HCT116 (cell line): Measurements from ENCODE around the gene DDX56. TPM values are rescaled to one million over a fixed set of nuclear protein-coding genes. Genes with fewer than 3 reads are reported as not detected.

Experiments
- ATAC-seq: fragments of 200-7000 bp; cut with Tn5 transposase; 2 replicates; pipeline ENCODE4 v1.9.1; 2020; ENCODE audit warnings: mild to moderate bottlenecking, moderate library complexity
- BruUV-seq: library from RNA; stranded (reverse); fragments of 400-500 nt; replicated peaks from 2 replicates; lab custom pipeline; 2021; lab: Mats Ljungman, UMichigan
- CTCF ChIA-PET: fragments of 300-600 bp; sonication (Branson Sonifier 250); formaldehyde crosslinking; loops from one replicate; lab custom pipeline; 2021; ENCODE audit warnings: antibody characterized with exemption; lab: Charles Lee
- POLR2A ChIA-PET: fragments of 300-600, 350-600 bp; sonication (Branson Sonifier 250); formaldehyde crosslinking; loops from one replicate; lab custom pipeline; 2021; ENCODE audit warnings: antibody characterized with exemption; lab: Charles Lee
- RAD21 ChIA-PET, 2 experiments: fragments of 300-600 bp; sonication (Branson Sonifier 250); formaldehyde crosslinking; loops; one replicate each; lab custom pipeline; 2023; ENCODE audit warnings: low total read pairs in 2 of 2; ENCODE audit not compliant: uncharacterized antibody in 2 of 2, unreplicated experiment in 2 of 2, low non-redundant PET in 1 of 2; lab: Charles Lee
- DNase-seq: peaks from one replicate; pipeline ENCODE4 v3.0.0-alpha.2; 2010; ENCODE audit warnings: low read depth, low spot score
- H2AFZ ChIP-seq: fragments of 200-600 bp; shearing (Covaris generic), sonication (generic); 2 replicates; pipeline ENCODE4 v1.6.1; 2017; ENCODE audit warnings: low read depth, mixed run types, mixed read lengths, antibody characterized with exemption, low read length; ENCODE audit not compliant: poor library complexity, severe bottlenecking
- H3K27ac ChIP-seq: 2 replicates; pipeline ENCODE4 v1.5.1; 2012; ENCODE audit warnings: low read depth, low read length
- H3K27me3 ChIP-seq: fragments of 200-600 bp; sonication (generic); 2 replicates; pipeline ENCODE4 v1.6.1; 2016; ENCODE audit warnings: mixed run types, low read length, mixed read lengths; ENCODE audit not compliant: insufficient read depth
- H3K36me3 ChIP-seq, 2 experiments: fragments of 200-500 bp in 1 of 2; fragments of 200-600 bp in 1 of 2; sonication (Bioruptor generic) in 1 of 2; sonication (generic) in 1 of 2; 2 replicates each; pipeline versions ENCODE4 v1.5.1 to v1.6.1; 2014 to 2016; ENCODE audit warnings: low read length in 2 of 2, inconsistent platforms in 1 of 2, mixed read lengths in 1 of 2, mixed run types in 1 of 2; ENCODE audit not compliant: insufficient read depth in 2 of 2, control insufficient read depth in 1 of 2
- H3K4me1 ChIP-seq, 2 experiments: fragments of 200-600 bp in 1 of 2; sonication (generic) in 1 of 2; 2 replicates each; pipeline versions ENCODE4 v1.5.1 to v1.6.1; 2012 to 2017; ENCODE audit warnings: low read length in 2 of 2, inconsistent platforms in 1 of 2, mild to moderate bottlenecking in 1 of 2, mixed read lengths in 1 of 2, mixed run types in 1 of 2, moderate library complexity in 1 of 2; ENCODE audit not compliant: insufficient read depth in 2 of 2, control insufficient read depth in 1 of 2
- H3K4me2 ChIP-seq: fragments of 200-600 bp; sonication (generic); 2 replicates; pipeline ENCODE4 v1.6.1; 2017; ENCODE audit warnings: mixed run types, low read length, mixed read lengths
- H3K4me3 ChIP-seq, 2 experiments: fragments of 200-600 bp in 1 of 2; sonication (generic) in 1 of 2; replicated peaks in 1 of 2; 2 replicates each; pipeline ENCODE4 v1.5.1; 2011 to 2016; ENCODE audit warnings: low read length in 2 of 2, control low read depth in 1 of 2, low read depth in 1 of 2, mild to moderate bottlenecking in 1 of 2, mixed read lengths in 1 of 2, mixed run types in 1 of 2
- H3K79me2 ChIP-seq: fragments of 200-600 bp; sonication (generic); 2 replicates; pipeline ENCODE4 v1.6.1; 2017; ENCODE audit warnings: mild to moderate bottlenecking, mixed run types, low read length, moderate library complexity, mixed read lengths; ENCODE audit not compliant: insufficient read depth
- H3K9ac ChIP-seq: fragments of 200-600 bp; sonication (generic); 2 replicates; pipeline ENCODE4 v1.6.1; 2016; ENCODE audit warnings: low read length, mixed read lengths
- H3K9me2 ChIP-seq: fragments of 200-600 bp; sonication (generic), shearing (Covaris generic); 2 replicates; pipeline ENCODE4 v1.6.1; 2017; ENCODE audit warnings: mixed run types, mild to moderate bottlenecking, moderate library complexity; ENCODE audit not compliant: insufficient read depth
- H3K9me3 ChIP-seq, 2 experiments: fragments of 200-500 bp in 1 of 2; fragments of 200-600 bp in 1 of 2; sonication (Bioruptor generic) in 1 of 2; sonication (generic) in 1 of 2; 2 replicates each; pipeline ENCODE4 v1.6.1; 2014 to 2017; ENCODE audit warnings: low read length in 2 of 2, mixed read lengths in 2 of 2, inconsistent platforms in 1 of 2, low read depth in 1 of 2, mild to moderate bottlenecking in 1 of 2, mixed run types in 1 of 2, moderate library complexity in 1 of 2; ENCODE audit not compliant: control insufficient read depth in 1 of 2, insufficient read depth in 1 of 2
- H4K20me1 ChIP-seq: fragments of 200-600 bp; sonication (generic), shearing (Covaris generic); 2 replicates; pipeline ENCODE4 v1.6.1; 2017; ENCODE audit warnings: mixed run types, mild to moderate bottlenecking, moderate library complexity; ENCODE audit not compliant: insufficient read depth
- CBX3 ChIP-seq: IDR thresholded peaks from 2 replicates; pipeline ENCODE4 v1.6.1; 2012; ENCODE audit warnings: low read depth
- CEBPB ChIP-seq: IDR thresholded peaks from 2 replicates; pipeline ENCODE4 v1.6.1; 2012; ENCODE audit warnings: low read depth
- EGR1 ChIP-seq: IDR thresholded peaks from 2 replicates; pipeline ENCODE4 v1.6.1; 2012; ENCODE audit warnings: low read depth
- ELF1 ChIP-seq: IDR thresholded peaks from 2 replicates; pipeline ENCODE4 v1.6.1; 2012; ENCODE audit warnings: low read depth, borderline replicate concordance
- FOSL1 ChIP-seq: IDR thresholded peaks from 2 replicates; pipeline ENCODE4 v1.6.1; 2012; ENCODE audit warnings: low read depth
- JUND ChIP-seq: IDR thresholded peaks from 2 replicates; pipeline ENCODE4 v1.6.1; 2012
- POLR2AphosphoS5 ChIP-seq: IDR thresholded peaks from 2 replicates; pipeline ENCODE4 v1.6.1; 2011; ENCODE audit warnings: mild to moderate bottlenecking, low read depth, low read length, moderate library complexity
- RAD21 ChIP-seq: IDR thresholded peaks from 2 replicates; pipeline ENCODE4 v1.6.1; 2012; ENCODE audit warnings: low read depth, mild to moderate bottlenecking
- SIN3A ChIP-seq: IDR thresholded peaks from 2 replicates; pipeline ENCODE4 v1.6.1; 2012; ENCODE audit warnings: low read depth
- SP1 ChIP-seq: IDR thresholded peaks from 2 replicates; pipeline ENCODE4 v1.6.1; 2012; ENCODE audit warnings: low read depth
- SRF ChIP-seq: IDR thresholded peaks from 2 replicates; pipeline ENCODE4 v1.6.1; 2012; ENCODE audit warnings: low read depth
- TCF7L2 ChIP-seq: IDR thresholded peaks from 2 replicates; pipeline ENCODE4 v1.7.0; 2011; ENCODE audit warnings: borderline replicate concordance, inconsistent platforms; ENCODE audit not compliant: insufficient read depth, insufficient read length; ENCODE audit errors: extremely low read depth
- ZFX ChIP-seq: fragments of 450-650 bp; IDR thresholded peaks from 2 replicates; pipeline ENCODE4 v1.6.1; 2017
- ZNF274 ChIP-seq: fragments of 200-500 bp; sonication (Bioruptor generic); IDR thresholded peaks from 2 replicates; pipeline ENCODE4 v1.6.1; 2014; ENCODE audit warnings: mild to moderate bottlenecking, low read depth, low read length, inconsistent platforms
- intact Hi-C: fragments of 100-400 bp; cut with micrococcal nuclease; formaldehyde crosslinking; loops from 2 replicates; pipeline ENCODE4 v1.10.0; 2022
- total RNA-seq: library from RNA; stranded (reverse); gene quantifications from one replicate; pipeline ENCODE4 v1.2.1, GENCODE V29; 2021; ENCODE audit not compliant: unreplicated experiment
- TF ChIP-seq, protein P1 (sequence below), 3 experiments: fragments of 200-600 bp in 1 of 3; sonication (generic) in 1 of 3; IDR thresholded peaks in 2 of 3; conservative IDR thresholded peaks in 1 of 3; 2 replicates each; pipeline ENCODE4 v1.5.1; 2012 to 2017; ENCODE audit warnings: low read depth in 2 of 3, low read length in 2 of 3, antibody characterized with exemption in 1 of 3, borderline replicate concordance in 1 of 3, control low read depth in 1 of 3, mild to moderate bottlenecking in 1 of 3, mixed read lengths in 1 of 3, mixed run types in 1 of 3, moderate library complexity in 1 of 3; ENCODE audit not compliant: insufficient read depth in 1 of 3
- TF ChIP-seq, protein P2 (sequence below): IDR thresholded peaks from 2 replicates; pipeline ENCODE4 v1.6.1; 2011; ENCODE audit warnings: mild to moderate bottlenecking, low read length, moderate library complexity; ENCODE audit not compliant: insufficient replicate concordance; ENCODE audit errors: extremely low read depth
- TF ChIP-seq, protein P3 (sequence below): IDR thresholded peaks from 2 replicates; pipeline ENCODE4 v1.6.1; 2012
- TF ChIP-seq, protein P4 (sequence below): IDR thresholded peaks from 2 replicates; pipeline ENCODE4 v1.6.1; 2012; ENCODE audit warnings: low read depth
- TF ChIP-seq, protein P5 (sequence below): IDR thresholded peaks from 2 replicates; pipeline ENCODE4 v1.6.1; 2012

DDX56 gene
- total RNA-seq, 1 experiment from 2014 or later: 119 TPM

DNA sequence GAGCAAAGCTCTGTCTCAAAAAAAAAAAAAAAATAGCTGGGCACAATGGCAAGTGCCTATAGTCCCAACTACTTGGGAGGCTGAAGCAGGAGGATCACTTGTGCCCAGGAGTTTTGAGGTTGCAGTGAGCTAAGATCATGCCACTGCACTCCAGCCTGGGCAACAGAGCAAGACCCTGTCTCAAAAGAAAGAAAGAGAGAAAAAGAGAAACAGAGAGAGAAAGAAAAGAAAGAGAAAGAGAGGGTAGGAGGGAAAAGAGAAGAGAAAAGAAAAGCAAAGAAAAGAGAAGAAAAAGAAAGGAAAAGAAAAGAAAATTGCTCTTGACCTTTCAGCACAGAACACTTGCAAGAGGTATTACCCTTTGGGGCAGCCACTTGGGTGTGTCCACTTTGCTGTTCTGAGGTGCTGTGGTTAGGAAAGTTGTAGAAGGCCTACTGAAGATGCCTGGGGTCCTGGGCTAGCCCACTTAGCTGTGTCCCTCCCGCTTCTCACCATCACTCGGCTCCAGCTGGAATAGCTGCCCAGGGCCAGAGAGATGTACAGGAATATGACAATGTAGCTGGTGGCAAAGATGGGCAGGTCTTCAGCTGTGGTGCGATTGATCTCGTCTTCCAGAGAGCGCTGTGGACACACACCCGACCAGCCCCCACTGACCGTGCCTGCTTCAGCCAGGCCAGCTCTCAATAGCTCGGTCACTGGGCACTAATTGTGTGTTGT is 38.2 kb downstream of the DDX56 start:
- ChIA-PET CTCF (interaction anchor here (0.7 to 1.6 kb wide), 6 partner anchors 9 to 295 kb away, joined by 3 to 13 read pairs (median 5); partner anchors contain the start of gene DDX56), POLR2A (no interaction called here), RAD21 (no interaction called here)
- Histone ChIP-seq H3K79me2 (no peaks in the 10 kb centered on the region), H3K9ac (no peak overlapping the region), H3K9me3 (no peaks in the 10 kb centered on the region), H3K4me3 (no peak overlapping the region), H3K27ac (no peak overlapping the region), H3K4me1 (peaks cover 0 to 12% of the 10 kb centered on the region in 2 experiments; a peak in 2 of 4 replicates), H2AFZ (no peak overlapping the region), H3K36me3 (no peaks in the 10 kb centered on the region), H3K9me2 (no peaks in the 10 kb centered on the region), H4K20me1 (no peaks in the 10 kb centered on the region), H3K4me2 (no peak overlapping the region), H3K27me3 (no peaks in the 10 kb centered on the region)
- ATAC-seq (no peak), DNase-seq (no peak)
- intact Hi-C loops: no loop called here
- no TSS peak for BruUV-seq
- TF ChIP-seq ELF1 (no peak), JUND (no peak), RAD21 (no peak), ZFX (no peak), POLR2AphosphoS5 (no peak), CBX3 (no peak), FOSL1 (no peak), TCF7L2 (no peak), ZNF274 (no peak), EGR1 (no peak), SP1 (no peak), CEBPB (no peak), SRF (no peak), SIN3A (no peak)
- TF ChIP-seq, protein P1, sequence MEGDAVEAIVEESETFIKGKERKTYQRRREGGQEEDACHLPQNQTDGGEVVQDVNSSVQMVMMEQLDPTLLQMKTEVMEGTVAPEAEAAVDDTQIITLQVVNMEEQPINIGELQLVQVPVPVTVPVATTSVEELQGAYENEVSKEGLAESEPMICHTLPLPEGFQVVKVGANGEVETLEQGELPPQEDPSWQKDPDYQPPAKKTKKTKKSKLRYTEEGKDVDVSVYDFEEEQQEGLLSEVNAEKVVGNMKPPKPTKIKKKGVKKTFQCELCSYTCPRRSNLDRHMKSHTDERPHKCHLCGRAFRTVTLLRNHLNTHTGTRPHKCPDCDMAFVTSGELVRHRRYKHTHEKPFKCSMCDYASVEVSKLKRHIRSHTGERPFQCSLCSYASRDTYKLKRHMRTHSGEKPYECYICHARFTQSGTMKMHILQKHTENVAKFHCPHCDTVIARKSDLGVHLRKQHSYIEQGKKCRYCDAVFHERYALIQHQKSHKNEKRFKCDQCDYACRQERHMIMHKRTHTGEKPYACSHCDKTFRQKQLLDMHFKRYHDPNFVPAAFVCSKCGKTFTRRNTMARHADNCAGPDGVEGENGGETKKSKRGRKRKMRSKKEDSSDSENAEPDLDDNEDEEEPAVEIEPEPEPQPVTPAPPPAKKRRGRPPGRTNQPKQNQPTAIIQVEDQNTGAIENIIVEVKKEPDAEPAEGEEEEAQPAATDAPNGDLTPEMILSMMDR (IDR thresholded peaks at IDR 0.05 in 2 of 3, conservative IDR thresholded peaks at IDR 0.05 in 1 of 3; ENCODE audit: borderline replicate concordance in 1 of 3, insufficient read depth in 1 of 3, low read depth in 2 of 3, low read length in 2 of 3): no peak
- TF ChIP-seq, protein P2, sequence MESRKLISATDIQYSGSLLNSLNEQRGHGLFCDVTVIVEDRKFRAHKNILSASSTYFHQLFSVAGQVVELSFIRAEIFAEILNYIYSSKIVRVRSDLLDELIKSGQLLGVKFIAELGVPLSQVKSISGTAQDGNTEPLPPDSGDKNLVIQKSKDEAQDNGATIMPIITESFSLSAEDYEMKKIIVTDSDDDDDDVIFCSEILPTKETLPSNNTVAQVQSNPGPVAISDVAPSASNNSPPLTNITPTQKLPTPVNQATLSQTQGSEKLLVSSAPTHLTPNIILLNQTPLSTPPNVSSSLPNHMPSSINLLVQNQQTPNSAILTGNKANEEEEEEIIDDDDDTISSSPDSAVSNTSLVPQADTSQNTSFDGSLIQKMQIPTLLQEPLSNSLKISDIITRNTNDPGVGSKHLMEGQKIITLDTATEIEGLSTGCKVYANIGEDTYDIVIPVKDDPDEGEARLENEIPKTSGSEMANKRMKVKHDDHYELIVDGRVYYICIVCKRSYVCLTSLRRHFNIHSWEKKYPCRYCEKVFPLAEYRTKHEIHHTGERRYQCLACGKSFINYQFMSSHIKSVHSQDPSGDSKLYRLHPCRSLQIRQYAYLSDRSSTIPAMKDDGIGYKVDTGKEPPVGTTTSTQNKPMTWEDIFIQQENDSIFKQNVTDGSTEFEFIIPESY: no peak
- TF ChIP-seq, protein P3, sequence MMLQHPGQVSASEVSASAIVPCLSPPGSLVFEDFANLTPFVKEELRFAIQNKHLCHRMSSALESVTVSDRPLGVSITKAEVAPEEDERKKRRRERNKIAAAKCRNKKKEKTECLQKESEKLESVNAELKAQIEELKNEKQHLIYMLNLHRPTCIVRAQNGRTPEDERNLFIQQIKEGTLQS: no peak
- TF ChIP-seq, protein P4, sequence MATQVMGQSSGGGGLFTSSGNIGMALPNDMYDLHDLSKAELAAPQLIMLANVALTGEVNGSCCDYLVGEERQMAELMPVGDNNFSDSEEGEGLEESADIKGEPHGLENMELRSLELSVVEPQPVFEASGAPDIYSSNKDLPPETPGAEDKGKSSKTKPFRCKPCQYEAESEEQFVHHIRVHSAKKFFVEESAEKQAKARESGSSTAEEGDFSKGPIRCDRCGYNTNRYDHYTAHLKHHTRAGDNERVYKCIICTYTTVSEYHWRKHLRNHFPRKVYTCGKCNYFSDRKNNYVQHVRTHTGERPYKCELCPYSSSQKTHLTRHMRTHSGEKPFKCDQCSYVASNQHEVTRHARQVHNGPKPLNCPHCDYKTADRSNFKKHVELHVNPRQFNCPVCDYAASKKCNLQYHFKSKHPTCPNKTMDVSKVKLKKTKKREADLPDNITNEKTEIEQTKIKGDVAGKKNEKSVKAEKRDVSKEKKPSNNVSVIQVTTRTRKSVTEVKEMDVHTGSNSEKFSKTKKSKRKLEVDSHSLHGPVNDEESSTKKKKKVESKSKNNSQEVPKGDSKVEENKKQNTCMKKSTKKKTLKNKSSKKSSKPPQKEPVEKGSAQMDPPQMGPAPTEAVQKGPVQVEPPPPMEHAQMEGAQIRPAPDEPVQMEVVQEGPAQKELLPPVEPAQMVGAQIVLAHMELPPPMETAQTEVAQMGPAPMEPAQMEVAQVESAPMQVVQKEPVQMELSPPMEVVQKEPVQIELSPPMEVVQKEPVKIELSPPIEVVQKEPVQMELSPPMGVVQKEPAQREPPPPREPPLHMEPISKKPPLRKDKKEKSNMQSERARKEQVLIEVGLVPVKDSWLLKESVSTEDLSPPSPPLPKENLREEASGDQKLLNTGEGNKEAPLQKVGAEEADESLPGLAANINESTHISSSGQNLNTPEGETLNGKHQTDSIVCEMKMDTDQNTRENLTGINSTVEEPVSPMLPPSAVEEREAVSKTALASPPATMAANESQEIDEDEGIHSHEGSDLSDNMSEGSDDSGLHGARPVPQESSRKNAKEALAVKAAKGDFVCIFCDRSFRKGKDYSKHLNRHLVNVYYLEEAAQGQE: no peak
- TF ChIP-seq, protein P5, sequence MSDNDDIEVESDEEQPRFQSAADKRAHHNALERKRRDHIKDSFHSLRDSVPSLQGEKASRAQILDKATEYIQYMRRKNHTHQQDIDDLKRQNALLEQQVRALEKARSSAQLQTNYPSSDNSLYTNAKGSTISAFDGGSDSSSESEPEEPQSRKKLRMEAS: no peak
